Cardiac muscle cell (in vitro differentiated cells and primary cell): ENCODE results near the gene MEGF6. TPM values are rescaled to one million over a fixed set of nuclear protein-coding genes. Genes with fewer than 3 reads are reported as not detected.

Experiments used
- DNase-seq, 2 donors: peaks; one replicate each; pipeline versions ENCODE4 v3.0.0 to v3.0.0-alpha.2; 2010 to 2017; ENCODE audit warnings: low read depth in 1 of 2, low spot score in 1 of 2
- H3K27ac ChIP-seq: fragments of 200-600 bp; sonication (generic); 2 replicates; pipeline ENCODE4 v1.5.1; 2016
- H3K27me3 ChIP-seq: fragments of 200-600 bp; sonication (generic); 2 replicates; pipeline ENCODE4 v1.6.0; 2016; ENCODE audit warnings: control low read depth
- H3K36me3 ChIP-seq: fragments of 200-600 bp; sonication (generic); 2 replicates; pipeline ENCODE4 v1.5.1; 2016; ENCODE audit warnings: control low read depth
- H3K4me1 ChIP-seq: fragments of 200-600 bp; sonication (generic); 2 replicates; pipeline ENCODE4 v1.8.1; 2017; ENCODE audit warnings: low read depth, mild to moderate bottlenecking, mixed run types
- H3K4me3 ChIP-seq: fragments of 200-600 bp; sonication (generic); 2 replicates; pipeline ENCODE4 v1.5.1; 2016; ENCODE audit warnings: mild to moderate bottlenecking
- H3K9me3 ChIP-seq: fragments of 200-600 bp; sonication (generic); 2 replicates; pipeline ENCODE4 v1.5.1; 2017; ENCODE audit warnings: low read depth, mild to moderate bottlenecking, control low read depth
- polyA plus RNA-seq: library from polyadenylated mRNA; unstranded; fragments of >200 nt; fragmentation: Nextera tagmentation; extraction: Ambion mirVana; gene quantifications from 2 replicates; pipeline ENCODE4 v1.2.1, GENCODE V29; 2016
- total RNA-seq: library from RNA; depleted of rRNA; stranded (reverse); fragments of >200 nt; gene quantifications from 2 replicates; pipeline ENCODE4 v1.2.3, GENCODE V29; 2016
- TF ChIP-seq, protein P1 (sequence below): IDR thresholded peaks from 2 replicates; pipeline ENCODE4 v1.5.1; 2012; ENCODE audit warnings: low read depth, mild to moderate bottlenecking, low read length

The MEGF6 gene
- total and polyA plus RNA-seq, 2 experiments from 2014 or later, result 11.1 to 31.7 TPM

DNA sequence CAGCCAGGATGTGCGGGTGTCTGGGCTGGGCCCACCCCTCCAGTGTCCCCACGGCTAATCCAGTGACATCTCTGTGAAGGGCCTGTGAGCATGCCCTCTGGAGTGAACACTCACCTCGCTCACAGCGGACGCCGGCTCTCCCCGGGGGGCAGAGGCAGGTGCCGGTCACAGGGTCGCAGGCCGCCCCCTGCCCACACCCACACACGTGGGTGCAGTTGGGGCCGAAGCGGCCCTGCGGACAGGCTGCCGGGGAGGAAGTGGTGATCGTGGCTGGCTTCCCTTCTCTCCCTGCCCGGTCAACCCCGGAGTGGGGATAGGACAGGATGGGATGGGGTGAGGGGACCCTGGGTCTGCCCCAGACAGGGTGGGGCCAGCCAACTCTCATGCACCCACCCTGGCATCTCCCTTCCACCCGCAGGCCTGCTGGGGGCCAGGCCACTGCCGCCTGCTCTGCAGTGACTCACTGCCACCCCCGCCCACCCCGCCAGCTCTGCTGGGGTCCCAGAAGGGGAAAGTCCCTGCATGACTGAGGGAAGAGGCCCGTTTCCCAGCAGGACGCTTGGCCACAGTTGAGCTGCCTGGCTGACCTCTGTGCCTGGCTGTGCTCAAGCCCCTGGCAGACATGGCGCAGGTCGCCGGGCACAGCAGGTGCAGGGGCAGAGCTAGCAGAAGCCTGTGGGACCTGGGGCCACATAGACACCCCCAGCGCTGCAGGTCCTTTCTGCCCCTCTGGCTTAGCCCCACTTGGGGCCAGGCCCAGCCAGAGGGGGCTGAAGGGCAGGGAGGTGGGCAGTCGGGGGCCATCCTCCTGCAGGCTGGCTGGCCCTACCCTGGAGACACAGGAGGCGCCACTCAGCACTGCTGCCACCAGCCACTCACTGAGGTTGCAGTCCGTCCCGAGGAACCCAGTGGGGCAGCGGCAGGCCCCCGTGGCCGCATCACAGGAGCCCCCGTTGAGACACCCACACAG is 115.2 kb downstream of the MEGF6 start:
- Histone ChIP-seq H3K27ac (no peak overlapping the region), H3K4me1 (no peaks in the 10 kb centered on the region), H3K27me3 (no peaks in the 10 kb centered on the region), H3K4me3 (no peak overlapping the region), H3K36me3 (no peaks in the 10 kb centered on the region), H3K9me3 (no peaks in the 10 kb centered on the region)
- DNase-seq, result no peak
- TF ChIP-seq, protein P1, sequence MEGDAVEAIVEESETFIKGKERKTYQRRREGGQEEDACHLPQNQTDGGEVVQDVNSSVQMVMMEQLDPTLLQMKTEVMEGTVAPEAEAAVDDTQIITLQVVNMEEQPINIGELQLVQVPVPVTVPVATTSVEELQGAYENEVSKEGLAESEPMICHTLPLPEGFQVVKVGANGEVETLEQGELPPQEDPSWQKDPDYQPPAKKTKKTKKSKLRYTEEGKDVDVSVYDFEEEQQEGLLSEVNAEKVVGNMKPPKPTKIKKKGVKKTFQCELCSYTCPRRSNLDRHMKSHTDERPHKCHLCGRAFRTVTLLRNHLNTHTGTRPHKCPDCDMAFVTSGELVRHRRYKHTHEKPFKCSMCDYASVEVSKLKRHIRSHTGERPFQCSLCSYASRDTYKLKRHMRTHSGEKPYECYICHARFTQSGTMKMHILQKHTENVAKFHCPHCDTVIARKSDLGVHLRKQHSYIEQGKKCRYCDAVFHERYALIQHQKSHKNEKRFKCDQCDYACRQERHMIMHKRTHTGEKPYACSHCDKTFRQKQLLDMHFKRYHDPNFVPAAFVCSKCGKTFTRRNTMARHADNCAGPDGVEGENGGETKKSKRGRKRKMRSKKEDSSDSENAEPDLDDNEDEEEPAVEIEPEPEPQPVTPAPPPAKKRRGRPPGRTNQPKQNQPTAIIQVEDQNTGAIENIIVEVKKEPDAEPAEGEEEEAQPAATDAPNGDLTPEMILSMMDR, result no peak

DNA sequence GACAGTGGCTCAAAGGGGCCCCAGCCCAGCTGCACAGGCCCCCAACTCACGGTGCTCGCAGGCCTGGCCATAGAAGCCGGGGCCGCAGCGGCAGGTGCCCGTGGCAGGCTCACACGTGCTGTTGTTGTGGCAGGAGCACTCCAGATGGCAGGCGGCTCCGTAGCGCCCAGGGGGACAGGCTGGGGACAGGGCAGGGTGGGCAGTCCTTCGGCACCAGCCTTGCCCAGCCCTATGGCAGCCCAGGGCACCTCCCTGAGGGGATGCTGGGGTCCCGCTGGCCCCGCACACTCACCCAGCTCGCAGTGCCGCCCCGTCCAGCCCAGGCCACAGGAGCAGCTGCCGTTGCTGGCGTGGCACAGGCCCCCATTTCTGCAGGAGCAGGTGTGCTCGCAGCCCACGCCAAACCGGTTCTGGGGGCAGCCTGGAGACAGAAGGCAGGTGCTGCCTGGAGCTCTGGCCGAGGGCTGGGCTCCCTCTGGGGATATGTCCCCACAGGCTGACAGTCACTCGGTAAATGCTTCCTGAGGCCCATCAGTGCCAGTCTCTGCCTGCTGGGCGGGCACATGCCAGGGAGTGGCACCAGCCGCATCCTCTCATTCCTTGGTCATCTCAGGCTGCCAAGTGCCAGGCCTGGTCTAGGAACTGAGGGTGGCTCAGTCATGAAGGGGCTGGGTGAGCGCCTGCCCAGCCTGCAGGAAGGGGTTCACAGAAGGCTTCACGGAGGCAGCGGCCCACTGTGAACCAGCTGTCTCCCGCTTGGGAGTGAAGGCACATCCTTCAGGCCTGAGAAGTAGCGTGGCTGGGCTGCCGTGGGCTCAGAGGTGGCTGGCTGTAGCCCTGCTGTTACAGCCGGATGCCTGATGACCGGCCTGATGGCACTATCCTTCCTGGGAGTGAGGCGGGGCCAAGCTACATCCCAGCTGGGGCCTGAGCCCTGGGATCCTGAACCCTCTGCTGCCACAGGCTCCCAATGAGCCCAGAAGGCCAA is 116.7 kb downstream of the MEGF6 start:
- Histone ChIP-seq H3K27ac (no peak overlapping the region), H3K9me3 (no peaks in the 10 kb centered on the region), H3K27me3 (no peaks in the 10 kb centered on the region), H3K4me3 (no peak overlapping the region), H3K4me1 (no peaks in the 10 kb centered on the region), H3K36me3 (no peaks in the 10 kb centered on the region)
- no peak for DNase-seq
- TF ChIP-seq, protein P1, result no peak

- TF ChIP-seq, protein P1, result no peak
These were observed 118.6 kb downstream of the MEGF6 start for GRCh38 chr1:3492545-3493246.

DNA sequence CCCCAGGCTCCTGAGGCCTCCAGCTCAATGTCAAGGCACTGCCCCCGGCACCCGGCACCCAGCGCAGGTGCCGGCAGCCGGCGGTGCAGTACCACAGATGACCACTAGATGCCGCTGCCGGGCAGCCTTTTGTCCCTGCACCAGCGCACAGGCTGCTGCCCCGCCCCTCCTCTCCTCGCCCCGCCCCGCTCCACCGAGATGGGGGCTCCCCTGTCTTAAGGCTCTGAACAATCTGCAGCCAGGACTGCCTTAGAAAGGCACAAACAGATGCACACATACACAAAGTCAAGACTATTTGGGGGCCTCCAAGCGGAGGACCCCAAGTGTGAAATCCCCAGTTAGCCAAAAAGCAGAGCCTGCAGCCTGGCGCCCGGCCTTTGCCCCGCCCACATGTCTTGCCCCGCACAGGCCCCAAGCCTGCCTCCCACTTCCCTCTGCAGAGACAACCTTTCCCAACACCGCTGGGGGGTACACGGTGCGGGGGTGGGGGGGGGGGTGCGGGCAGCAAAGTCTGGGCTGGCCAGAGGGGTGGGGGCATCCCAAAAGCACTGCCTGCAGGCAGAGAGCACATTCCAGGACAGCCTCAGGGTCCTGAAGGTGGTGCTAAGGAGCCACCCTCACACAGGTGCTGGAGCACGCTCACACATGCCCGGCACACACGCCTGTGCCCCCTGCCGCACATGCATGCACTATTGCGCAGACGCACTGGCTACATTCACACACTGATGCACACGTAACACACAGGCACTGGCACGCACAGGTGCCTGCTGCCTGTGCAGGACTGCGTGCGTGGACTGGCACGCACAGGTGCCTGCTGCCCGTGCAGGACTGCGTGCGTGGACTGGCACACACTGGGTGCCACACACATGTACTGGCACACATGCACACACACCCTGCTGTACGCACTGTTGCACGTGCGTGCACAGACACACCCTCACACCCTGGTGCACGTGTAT is 119.7 kb downstream of the MEGF6 start:
- Histone ChIP-seq H3K9me3 (no peaks in the 10 kb centered on the region), H3K36me3 (no peaks in the 10 kb centered on the region), H3K4me3 (no peak overlapping the region), H3K4me1 (no peaks in the 10 kb centered on the region), H3K27me3 (no peaks in the 10 kb centered on the region), H3K27ac (no peak overlapping the region)
- TF ChIP-seq, protein P1, result peak; percentile 86
- DNase-seq, result peak; percentile 54 to 77

More at GRCh38 chr1:3492545-3493246, 118.6 kb downstream of the MEGF6 start:
- no peaks in the 10 kb centered on the region for H3K27me3 ChIP-seq
- H3K4me1 ChIP-seq, result no peaks in the 10 kb centered on the region
- no peak overlapping the region for H3K27ac ChIP-seq
- no peaks in the 10 kb centered on the region for H3K36me3 ChIP-seq
- no peak for DNase-seq
- H3K4me3 ChIP-seq, result no peak overlapping the region
- H3K9me3 ChIP-seq, result no peaks in the 10 kb centered on the region
